SK-N-SH (cell line): ENCODE data around the gene IRGQ. TPM values are rescaled to one million over a fixed set of nuclear protein-coding genes. Genes with fewer than 3 reads are reported as not detected.

ENCODE experiments used
- CTCF ChIA-PET: fragments of 300-600, 350-600 bp; formaldehyde crosslinking; extraction: SDS; loops from one replicate; lab custom pipeline; 2021; lab: Yijun Ruan, JAX
- POLR2A ChIA-PET: fragments of 350-600 bp; sonication (Branson Sonifier 250); formaldehyde crosslinking; extraction: SDS; loops from one replicate; lab custom pipeline; 2020; ENCODE audit warnings: antibody characterized with exemption, inconsistent platforms; lab: Yijun Ruan, JAX
- DNase-seq: peaks from one replicate; pipeline ENCODE4 v3.0.0; 2012
- H2AFZ ChIP-seq: fragments of 200-600 bp; sonication (generic); 2 replicates; pipeline ENCODE4 v1.8.1; 2016; ENCODE audit warnings: antibody characterized with exemption, mild to moderate bottlenecking, low read depth
- H3F3A ChIP-seq: fragments of 200-600 bp; sonication (generic); replicated peaks from 2 replicates; pipeline ENCODE3; 2016; ENCODE audit warnings: antibody characterized with exemption, mild to moderate bottlenecking; ENCODE audit not compliant: insufficient read depth
- H3K27ac ChIP-seq, 2 experiments: fragments of 200-500 bp in 1 of 2; fragments of 200-600 bp in 1 of 2; sonication (Bioruptor generic) in 1 of 2; sonication (generic), shearing (Covaris generic) in 1 of 2; 2 replicates each; pipeline versions ENCODE4 v1.5.1 to v1.6.1; 2014 to 2016; ENCODE audit warnings: low read depth in 2 of 2, inconsistent platforms in 1 of 2, low read length in 1 of 2, mild to moderate bottlenecking in 1 of 2, mixed read lengths in 1 of 2
- H3K27me3 ChIP-seq: fragments of 200-600 bp; sonication (generic), shearing (Covaris generic); 2 replicates; pipeline ENCODE4 v1.6.1; 2016; ENCODE audit warnings: mixed run types; ENCODE audit not compliant: insufficient read depth
- H3K36me3 ChIP-seq, 2 experiments: fragments of 200-500 bp in 1 of 2; fragments of 200-600 bp in 1 of 2; sonication (Bioruptor generic) in 1 of 2; sonication (generic) in 1 of 2; replicated peaks in 1 of 2; 2 replicates each; pipeline versions ENCODE3 to v1.5.1; 2014 to 2016; ENCODE audit warnings: low read length in 1 of 2, mild to moderate bottlenecking in 1 of 2; ENCODE audit not compliant: insufficient read depth in 2 of 2, control insufficient read depth in 1 of 2
- H3K4me1 ChIP-seq, 2 experiments: fragments of 200-500 bp in 1 of 2; fragments of 200-600 bp in 1 of 2; sonication (Bioruptor generic) in 1 of 2; sonication (generic), shearing (Covaris generic) in 1 of 2; 2 replicates each; pipeline versions ENCODE4 v1.5.1 to v1.6.1; 2014 to 2016; ENCODE audit warnings: low read depth in 1 of 2, low read length in 1 of 2, mixed run types in 1 of 2; ENCODE audit not compliant: insufficient read depth in 2 of 2, control insufficient read depth in 1 of 2
- H3K4me2 ChIP-seq: fragments of 200-600 bp; sonication (generic), shearing (Covaris generic); 2 replicates; pipeline ENCODE4 v1.6.1; 2017; ENCODE audit warnings: mixed run types
- H3K4me3 ChIP-seq, 2 experiments: fragments of 200-500 bp in 1 of 2; fragments of 200-600 bp in 1 of 2; sonication (Bioruptor generic) in 1 of 2; sonication (generic), shearing (Covaris generic) in 1 of 2; 2 replicates each; pipeline versions ENCODE4 v1.5.1 to v1.8.1; 2014 to 2016; ENCODE audit warnings: low read depth in 2 of 2, inconsistent platforms in 1 of 2, low read length in 1 of 2, mild to moderate bottlenecking in 1 of 2, mixed read lengths in 1 of 2, moderate library complexity in 1 of 2
- H3K79me2 ChIP-seq: fragments of 200-600 bp; sonication (generic); 2 replicates; pipeline ENCODE4 v1.8.1; 2017; ENCODE audit warnings: mild to moderate bottlenecking; ENCODE audit not compliant: insufficient read depth
- H3K9ac ChIP-seq: fragments of 200-600 bp; sonication (generic); 2 replicates; pipeline ENCODE4 v1.6.1; 2017; ENCODE audit warnings: mixed run types
- H3K9me2 ChIP-seq: fragments of 200-600 bp; sonication (generic); 2 replicates; pipeline ENCODE4 v1.6.1; 2017; ENCODE audit warnings: mixed run types
- H3K9me3 ChIP-seq: fragments of 200-600 bp; sonication (generic); 2 replicates; pipeline ENCODE4 v1.6.1; 2017; ENCODE audit warnings: mixed run types, mild to moderate bottlenecking, moderate library complexity
- H4K20me1 ChIP-seq: fragments of 200-600 bp; sonication (generic); 2 replicates; pipeline ENCODE4 v1.6.1; 2017; ENCODE audit warnings: mild to moderate bottlenecking, mixed run types; ENCODE audit not compliant: insufficient read depth
- ELF1 ChIP-seq: IDR thresholded peaks from 2 replicates; pipeline ENCODE4 v1.4.0; 2012
- EP300 ChIP-seq, 2 experiments: IDR thresholded peaks; 2 replicates each; pipeline versions ENCODE4 v1.4.0 to v1.6.1; 2012; ENCODE audit warnings: borderline replicate concordance in 1 of 2, low read depth in 1 of 2, low read length in 1 of 2
- EZH2phosphoT487 ChIP-seq: fragments of 200-600 bp; sonication (generic); IDR thresholded peaks from 2 replicates; pipeline ENCODE4 v1.6.1; 2017; ENCODE audit warnings: low read depth, mixed run types, mild to moderate bottlenecking, antibody characterized with exemption, moderate library complexity, borderline replicate concordance
- FOXM1 ChIP-seq: IDR thresholded peaks from 2 replicates; pipeline ENCODE4 v1.4.0; 2012; ENCODE audit warnings: low read depth, mild to moderate bottlenecking
- GABPA ChIP-seq: IDR thresholded peaks from 2 replicates; pipeline ENCODE4 v1.4.0; 2012; ENCODE audit warnings: low read depth, mild to moderate bottlenecking
- MEF2A ChIP-seq: IDR thresholded peaks from 2 replicates; pipeline ENCODE4 v1.4.0; 2012; ENCODE audit warnings: low read depth, borderline replicate concordance
- RCOR1 ChIP-seq: fragments of 150-350 bp; IDR thresholded peaks from 2 replicates; pipeline ENCODE4 v1.6.1; 2017; ENCODE audit warnings: antibody characterized with exemption, low read length
- RXRA ChIP-seq: IDR thresholded peaks from 2 replicates; pipeline ENCODE4 v1.4.0; 2012; ENCODE audit warnings: low read depth, mild to moderate bottlenecking, borderline replicate concordance
- TAF1 ChIP-seq: IDR thresholded peaks from 2 replicates; pipeline ENCODE4 v1.6.1; 2012; ENCODE audit warnings: low read depth, mild to moderate bottlenecking, low read length, moderate library complexity, borderline replicate concordance
- WGBS: methylation state at CpG from one replicate; pipeline ENCODE4 v1.1.6; 2017; ENCODE audit warnings: low lambda C conversion rate; 5-methylcytosine and 5-hydroxymethylcytosine counted together
- polyA plus RNA-seq, 3 experiments: library from polyadenylated mRNA; depleted of rRNA; stranded (reverse); fragments of >200 nt; gene quantifications; 2 replicates each; pipeline ENCODE4 v1.2.3, GENCODE V29; 2012
- TF ChIP-seq, protein P1 (sequence below): fragments of 150-350 bp; IDR thresholded peaks from 2 replicates; pipeline ENCODE4 v1.6.1; 2016; ENCODE audit warnings: mild to moderate bottlenecking, low read depth, low read length
- TF ChIP-seq, protein P2 (sequence below): IDR thresholded peaks from 2 replicates; pipeline ENCODE4 v1.4.0; 2012; ENCODE audit warnings: low read depth, borderline replicate concordance
- TF ChIP-seq, protein P3 (sequence below): IDR thresholded peaks from 2 replicates; pipeline ENCODE4; 2012
- TF ChIP-seq, protein P4 (sequence below): IDR thresholded peaks from 2 replicates; pipeline ENCODE4 v1.6.1; 2012; ENCODE audit warnings: mild to moderate bottlenecking, low read depth, low read length, moderate library complexity

Gene IRGQ
- polyA plus RNA-seq, 1 of the 3 experiments (the other 2 are of a cell fraction) = 8.4 TPM

DNA sequence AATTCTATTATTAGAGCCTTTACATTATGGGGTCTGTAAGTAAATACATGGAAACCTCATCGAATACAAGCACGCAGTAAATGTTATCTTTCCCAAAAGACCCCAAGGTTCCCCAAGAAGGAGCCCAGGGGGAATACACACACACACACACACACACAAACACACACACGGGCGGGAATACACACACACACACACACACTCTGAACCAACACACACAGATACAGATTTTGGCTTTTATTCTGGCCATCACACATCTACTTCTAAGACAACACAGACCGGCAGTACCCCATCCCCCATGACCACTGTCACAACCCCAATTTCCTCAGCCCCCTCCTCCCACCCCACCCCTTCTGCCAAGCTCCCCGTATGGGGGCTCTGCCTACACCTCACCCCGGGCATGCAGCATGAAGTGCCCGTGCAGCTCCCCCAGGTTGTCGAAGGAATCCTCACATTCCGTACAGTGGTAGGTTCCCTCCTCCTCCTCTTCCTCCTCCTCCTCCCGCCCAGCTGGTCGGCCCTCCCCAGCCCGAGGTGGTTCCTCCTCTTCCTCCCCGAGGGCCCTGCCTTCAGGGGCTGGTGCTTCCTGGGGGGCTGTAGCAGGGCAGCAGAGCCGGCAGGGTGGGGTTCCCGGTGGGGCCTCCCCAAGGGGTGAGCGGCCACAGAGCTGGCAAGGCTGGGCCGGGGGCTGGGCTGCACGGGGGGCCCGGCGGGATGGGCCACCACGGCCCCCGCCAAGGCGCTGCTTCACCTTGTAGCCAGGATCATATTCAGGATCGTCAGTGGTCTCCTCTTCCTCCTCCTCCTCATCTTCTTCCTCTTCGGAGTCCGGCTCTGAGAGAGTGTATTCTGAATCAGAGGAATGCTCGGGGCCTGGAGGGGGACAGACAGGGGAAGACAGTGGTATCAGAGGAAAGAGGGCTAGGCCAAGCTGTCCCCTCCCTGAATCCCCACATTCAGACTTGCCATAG, 11.6 kb upstream of the IRGQ start:
- Histone ChIP-seq H3K4me3 (no peak overlapping the region), H3K79me2 (peaks cover 31% of the 10 kb centered on the region), H2AFZ (no peak overlapping the region), H3K36me3 (peaks cover 4 to 13% of the 10 kb centered on the region in 2 experiments), H3K9me2 (no peaks in the 10 kb centered on the region), H3K27me3 (no peaks in the 10 kb centered on the region), H3F3A (peaks cover 6% of the 10 kb centered on the region), H3K4me2 (no peak overlapping the region), H3K4me1 (no peaks in the 10 kb centered on the region), H3K9me3 (no peaks in the 10 kb centered on the region), H3K27ac (no peak overlapping the region), H4K20me1 (no peaks in the 10 kb centered on the region), H3K9ac (no peak overlapping the region)
- 88% methylated on average over 17 of the region's 28 CpGs for WGBS
- no peak for DNase-seq
- no peak for TF ChIP-seq FOXM1
- TF ChIP-seq, protein P1, sequence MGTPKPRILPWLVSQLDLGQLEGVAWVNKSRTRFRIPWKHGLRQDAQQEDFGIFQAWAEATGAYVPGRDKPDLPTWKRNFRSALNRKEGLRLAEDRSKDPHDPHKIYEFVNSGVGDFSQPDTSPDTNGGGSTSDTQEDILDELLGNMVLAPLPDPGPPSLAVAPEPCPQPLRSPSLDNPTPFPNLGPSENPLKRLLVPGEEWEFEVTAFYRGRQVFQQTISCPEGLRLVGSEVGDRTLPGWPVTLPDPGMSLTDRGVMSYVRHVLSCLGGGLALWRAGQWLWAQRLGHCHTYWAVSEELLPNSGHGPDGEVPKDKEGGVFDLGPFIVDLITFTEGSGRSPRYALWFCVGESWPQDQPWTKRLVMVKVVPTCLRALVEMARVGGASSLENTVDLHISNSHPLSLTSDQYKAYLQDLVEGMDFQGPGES = no peak
- TF ChIP-seq MEF2A = no peak
- TF ChIP-seq EP300 (IDR thresholded peaks at IDR 0.05; ENCODE audit: borderline replicate concordance in 1 of 2, low read depth in 1 of 2, low read length in 1 of 2) = no peak
- TF ChIP-seq GABPA = no peak
- ChIA-PET POLR2A (no interaction called here), CTCF (no interaction called here)

DNA sequence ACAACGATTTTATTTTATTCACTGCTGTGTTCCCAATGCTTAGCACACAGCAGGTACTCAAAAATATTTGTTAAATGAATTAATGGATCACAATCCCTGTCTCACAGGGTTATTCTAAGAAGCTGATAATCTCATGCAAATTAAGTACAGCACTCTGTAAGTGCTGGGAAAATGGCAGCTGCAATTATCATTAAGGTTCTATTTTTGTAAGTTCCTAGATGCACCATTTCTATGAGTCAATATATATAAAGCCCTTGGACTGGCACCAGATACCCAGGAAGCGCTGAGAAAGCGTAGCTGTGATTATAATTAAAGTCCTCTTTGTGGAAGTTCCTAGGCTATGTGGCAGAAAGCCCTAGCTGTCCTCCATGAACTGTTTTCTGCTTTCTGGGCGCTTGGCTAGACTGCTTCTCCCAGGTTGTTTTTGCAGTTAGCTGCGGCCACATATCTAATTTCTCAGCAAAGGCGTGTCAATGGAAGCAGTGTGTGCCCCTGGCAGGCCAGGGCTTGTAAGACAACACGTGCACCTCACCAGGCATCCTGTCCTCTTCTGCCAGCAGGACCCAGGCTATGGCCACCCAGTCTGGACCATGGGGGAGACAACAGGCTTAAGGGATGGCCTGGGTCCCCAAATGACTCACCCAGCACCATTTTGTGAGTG, 10.8 kb upstream of the IRGQ start:
- Histone ChIP-seq H3F3A (peaks cover 12% of the 10 kb centered on the region), H2AFZ (no peak overlapping the region), H3K4me1 (no peaks in the 10 kb centered on the region), H3K9ac (no peak overlapping the region), H3K4me2 (no peak overlapping the region), H3K9me3 (no peaks in the 10 kb centered on the region), H3K9me2 (no peaks in the 10 kb centered on the region), H3K36me3 (peaks cover 7 to 11% of the 10 kb centered on the region in 2 experiments), H4K20me1 (no peaks in the 10 kb centered on the region), H3K27me3 (no peaks in the 10 kb centered on the region), H3K4me3 (no peak overlapping the region), H3K79me2 (peaks cover 22% of the 10 kb centered on the region), H3K27ac (no peak overlapping the region)
- ChIA-PET CTCF (interaction anchor here (0.8 kb wide), 1 partner anchor 9 kb away, joined by 3 read pairs; no protein-coding TSS in a partner anchor), POLR2A (no interaction called here)
- WGBS = 92% methylated on average over 7 of the region's 7 CpGs
- DNase-seq = no peak
- TF ChIP-seq, protein P2, sequence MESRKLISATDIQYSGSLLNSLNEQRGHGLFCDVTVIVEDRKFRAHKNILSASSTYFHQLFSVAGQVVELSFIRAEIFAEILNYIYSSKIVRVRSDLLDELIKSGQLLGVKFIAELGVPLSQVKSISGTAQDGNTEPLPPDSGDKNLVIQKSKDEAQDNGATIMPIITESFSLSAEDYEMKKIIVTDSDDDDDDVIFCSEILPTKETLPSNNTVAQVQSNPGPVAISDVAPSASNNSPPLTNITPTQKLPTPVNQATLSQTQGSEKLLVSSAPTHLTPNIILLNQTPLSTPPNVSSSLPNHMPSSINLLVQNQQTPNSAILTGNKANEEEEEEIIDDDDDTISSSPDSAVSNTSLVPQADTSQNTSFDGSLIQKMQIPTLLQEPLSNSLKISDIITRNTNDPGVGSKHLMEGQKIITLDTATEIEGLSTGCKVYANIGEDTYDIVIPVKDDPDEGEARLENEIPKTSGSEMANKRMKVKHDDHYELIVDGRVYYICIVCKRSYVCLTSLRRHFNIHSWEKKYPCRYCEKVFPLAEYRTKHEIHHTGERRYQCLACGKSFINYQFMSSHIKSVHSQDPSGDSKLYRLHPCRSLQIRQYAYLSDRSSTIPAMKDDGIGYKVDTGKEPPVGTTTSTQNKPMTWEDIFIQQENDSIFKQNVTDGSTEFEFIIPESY = no peak
- no peak for TF ChIP-seq GABPA
- no peak for TF ChIP-seq FOXM1
- TF ChIP-seq, protein P1 = no peak
- no peak for TF ChIP-seq RCOR1
- TF ChIP-seq, protein P3, sequence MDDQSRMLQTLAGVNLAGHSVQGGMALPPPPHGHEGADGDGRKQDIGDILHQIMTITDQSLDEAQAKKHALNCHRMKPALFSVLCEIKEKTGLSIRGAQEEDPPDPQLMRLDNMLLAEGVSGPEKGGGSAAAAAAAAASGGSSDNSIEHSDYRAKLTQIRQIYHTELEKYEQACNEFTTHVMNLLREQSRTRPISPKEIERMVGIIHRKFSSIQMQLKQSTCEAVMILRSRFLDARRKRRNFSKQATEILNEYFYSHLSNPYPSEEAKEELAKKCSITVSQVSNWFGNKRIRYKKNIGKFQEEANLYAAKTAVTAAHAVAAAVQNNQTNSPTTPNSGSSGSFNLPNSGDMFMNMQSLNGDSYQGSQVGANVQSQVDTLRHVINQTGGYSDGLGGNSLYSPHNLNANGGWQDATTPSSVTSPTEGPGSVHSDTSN = no peak
- TF ChIP-seq, protein P4, sequence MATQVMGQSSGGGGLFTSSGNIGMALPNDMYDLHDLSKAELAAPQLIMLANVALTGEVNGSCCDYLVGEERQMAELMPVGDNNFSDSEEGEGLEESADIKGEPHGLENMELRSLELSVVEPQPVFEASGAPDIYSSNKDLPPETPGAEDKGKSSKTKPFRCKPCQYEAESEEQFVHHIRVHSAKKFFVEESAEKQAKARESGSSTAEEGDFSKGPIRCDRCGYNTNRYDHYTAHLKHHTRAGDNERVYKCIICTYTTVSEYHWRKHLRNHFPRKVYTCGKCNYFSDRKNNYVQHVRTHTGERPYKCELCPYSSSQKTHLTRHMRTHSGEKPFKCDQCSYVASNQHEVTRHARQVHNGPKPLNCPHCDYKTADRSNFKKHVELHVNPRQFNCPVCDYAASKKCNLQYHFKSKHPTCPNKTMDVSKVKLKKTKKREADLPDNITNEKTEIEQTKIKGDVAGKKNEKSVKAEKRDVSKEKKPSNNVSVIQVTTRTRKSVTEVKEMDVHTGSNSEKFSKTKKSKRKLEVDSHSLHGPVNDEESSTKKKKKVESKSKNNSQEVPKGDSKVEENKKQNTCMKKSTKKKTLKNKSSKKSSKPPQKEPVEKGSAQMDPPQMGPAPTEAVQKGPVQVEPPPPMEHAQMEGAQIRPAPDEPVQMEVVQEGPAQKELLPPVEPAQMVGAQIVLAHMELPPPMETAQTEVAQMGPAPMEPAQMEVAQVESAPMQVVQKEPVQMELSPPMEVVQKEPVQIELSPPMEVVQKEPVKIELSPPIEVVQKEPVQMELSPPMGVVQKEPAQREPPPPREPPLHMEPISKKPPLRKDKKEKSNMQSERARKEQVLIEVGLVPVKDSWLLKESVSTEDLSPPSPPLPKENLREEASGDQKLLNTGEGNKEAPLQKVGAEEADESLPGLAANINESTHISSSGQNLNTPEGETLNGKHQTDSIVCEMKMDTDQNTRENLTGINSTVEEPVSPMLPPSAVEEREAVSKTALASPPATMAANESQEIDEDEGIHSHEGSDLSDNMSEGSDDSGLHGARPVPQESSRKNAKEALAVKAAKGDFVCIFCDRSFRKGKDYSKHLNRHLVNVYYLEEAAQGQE = no peak
- TF ChIP-seq EZH2phosphoT487 = no peak
- no peak for TF ChIP-seq RXRA
- no peak for TF ChIP-seq TAF1
- no peak for TF ChIP-seq ELF1
